CD4-positive, alpha-beta T cell treated with Interleukin-1 beta for 1 hour (primary cell): ENCODE measurements around the gene DLGAP4.
A peak's percentile ranks its signal among the peaks of the same experiment; 100 is the strongest.

Source experiments
- DNase-seq, 2 donors: peaks; one replicate each; pipeline ENCODE4 v3.0.0-alpha.2; 2020 to 2022

Gene DLGAP4

GRCh38 chr20:36386236-36386635 lies 80.1 kb downstream of the DLGAP4 start:
- no peak for DNase-seq

GRCh38 chr20:36390269-36390668 lies 84.1 kb downstream of the DLGAP4 start:
- DNase-seq: no peak

GRCh38 chr20:36390719-36391415 lies 84.7 kb downstream of the DLGAP4 start:
- no peak for DNase-seq

- no peak for DNase-seq
Observed at GRCh38 chr20:36391456-36391855, 85.3 kb downstream of the DLGAP4 start.

- no peak for DNase-seq
Observed at GRCh38 chr20:36391955-36392354, 85.8 kb downstream of the DLGAP4 start.

GRCh38 chr20:36392989-36393388 lies 86.8 kb downstream of the DLGAP4 start:
- no peak for DNase-seq

GRCh38 chr20:36394340-36394965 lies 88.3 kb downstream of the DLGAP4 start:
- no peak for DNase-seq

GRCh38 chr20:36396340-36396739 lies 90.2 kb downstream of the DLGAP4 start:
- DNase-seq: no peak

GRCh38 chr20:36396847-36397630 lies 90.9 kb downstream of the DLGAP4 start:
- DNase-seq: no peak

GRCh38 chr20:36398515-36398914 lies 92.4 kb downstream of the DLGAP4 start:
- no peak for DNase-seq

- peak; percentile 4 to 14 for DNase-seq
Observed at GRCh38 chr20:36399147-36399968, 93.2 kb downstream of the DLGAP4 start.

- DNase-seq: no peak
Observed at GRCh38 chr20:36399969-36400545, 93.9 kb downstream of the DLGAP4 start.

GRCh38 chr20:36400909-36401735 lies 95.0 kb downstream of the DLGAP4 start:
- DNase-seq: no peak

- DNase-seq: no peak
Observed at GRCh38 chr20:36402708-36403107, 96.6 kb downstream of the DLGAP4 start.

- DNase-seq: no peak
Observed at GRCh38 chr20:36404435-36404978, 98.4 kb downstream of the DLGAP4 start.

GRCh38 chr20:36405255-36405654 lies 99.1 kb downstream of the DLGAP4 start:
- DNase-seq: no peak

GRCh38 chr20:36407199-36407733 lies 101.1 kb downstream of the DLGAP4 start:
- no peak for DNase-seq

- no peak for DNase-seq
Observed at GRCh38 chr20:36408219-36408618, 102.1 kb downstream of the DLGAP4 start.

GRCh38 chr20:36411861-36412454 lies 105.8 kb downstream of the DLGAP4 start:
- no peak for DNase-seq

- DNase-seq: no peak
Observed at GRCh38 chr20:36415475-36416002, 109.4 kb downstream of the DLGAP4 start.
